Measurements from ENCODE around the gene SLF2. TPM values are rescaled to one million over a fixed set of nuclear protein-coding genes. Genes with fewer than 3 reads are reported as not detected.
A peak's percentile ranks its signal among the peaks of the same experiment; 100 is the strongest.
"Not testable (repeated sequence)": the region's sequence is repeated elsewhere in the genome, so short reads cannot be mapped to it uniquely, and the experiment has no call there.

The SLF2 gene
- total and polyA plus RNA-seq, 11 donors: 7.5 to 26.9 (median 16.2) TPM

GRCh38 chr10:100972115-100972903 is 59.5 kb downstream of the SLF2 start:
- Histone ChIP-seq H3K36me3 (peaks cover 0 to 4% (median 0%) of the 10 kb centered on the region in 9 donors), H3K4me3 (no peak overlapping the region), H3K9me3 (no peaks in the 10 kb centered on the region), H3K4me1 (peaks cover 0 to 17% (median 14%) of the 10 kb centered on the region in 12 donors), H3K27me3 (peaks cover 0 to 5% (median 0%) of the 10 kb centered on the region in 9 donors), H3K27ac (no peak overlapping the region)
- WGBS, 4 donors: 82 to 89% (median 84%) methylated on average over 13 of the region's 13 CpGs
- DNase-seq (no peak), ATAC-seq (no peak)
- intact Hi-C loops (cut with DNase I): no loop called here
- TF ChIP-seq, protein P1, sequence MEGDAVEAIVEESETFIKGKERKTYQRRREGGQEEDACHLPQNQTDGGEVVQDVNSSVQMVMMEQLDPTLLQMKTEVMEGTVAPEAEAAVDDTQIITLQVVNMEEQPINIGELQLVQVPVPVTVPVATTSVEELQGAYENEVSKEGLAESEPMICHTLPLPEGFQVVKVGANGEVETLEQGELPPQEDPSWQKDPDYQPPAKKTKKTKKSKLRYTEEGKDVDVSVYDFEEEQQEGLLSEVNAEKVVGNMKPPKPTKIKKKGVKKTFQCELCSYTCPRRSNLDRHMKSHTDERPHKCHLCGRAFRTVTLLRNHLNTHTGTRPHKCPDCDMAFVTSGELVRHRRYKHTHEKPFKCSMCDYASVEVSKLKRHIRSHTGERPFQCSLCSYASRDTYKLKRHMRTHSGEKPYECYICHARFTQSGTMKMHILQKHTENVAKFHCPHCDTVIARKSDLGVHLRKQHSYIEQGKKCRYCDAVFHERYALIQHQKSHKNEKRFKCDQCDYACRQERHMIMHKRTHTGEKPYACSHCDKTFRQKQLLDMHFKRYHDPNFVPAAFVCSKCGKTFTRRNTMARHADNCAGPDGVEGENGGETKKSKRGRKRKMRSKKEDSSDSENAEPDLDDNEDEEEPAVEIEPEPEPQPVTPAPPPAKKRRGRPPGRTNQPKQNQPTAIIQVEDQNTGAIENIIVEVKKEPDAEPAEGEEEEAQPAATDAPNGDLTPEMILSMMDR (IDR thresholded peaks at IDR 0.05): no peak
- no peak for TF ChIP-seq POLR2A (IDR thresholded peaks at IDR 0.05)

GRCh38 chr10:100972904-100973535 is 60.3 kb downstream of the SLF2 start:
- Histone ChIP-seq H3K27ac (no peak overlapping the region), H3K4me3 (no peak overlapping the region), H3K9me3 (no peaks in the 10 kb centered on the region), H3K36me3 (peaks cover 0 to 5% (median 0%) of the 10 kb centered on the region in 9 donors), H3K4me1 (peaks cover 0 to 17% (median 14%) of the 10 kb centered on the region in 12 donors), H3K27me3 (peaks cover 0 to 5% (median 0%) of the 10 kb centered on the region in 9 donors)
- TF ChIP-seq POLR2A (IDR thresholded peaks at IDR 0.05): no peak
- TF ChIP-seq, protein P1 (IDR thresholded peaks at IDR 0.05): no peak
- ATAC-seq: no peak
- WGBS, 4 donors: 93 to 96% (median 95%) methylated on average over 5 to 6 of the region's 6 CpGs
- peak in 1 of 5 donors; percentile 13 for DNase-seq
- intact Hi-C loops (cut with DNase I): no loop called here

GRCh38 chr10:100975397-100975796 is 62.6 kb downstream of the SLF2 start:
- intact Hi-C loops (cut with DNase I); H3K4me1 ChIP-seq; H3K9me3 ChIP-seq; DNase-seq; H3K27ac ChIP-seq; H3K27me3 ChIP-seq; ATAC-seq; H3K4me3 ChIP-seq: not testable (repeated sequence)
- 87 to 89% (median 88%) methylated on average over 8 of the region's 8 CpGs for WGBS, 4 donors
- H3K36me3 ChIP-seq: peaks cover 0 to 28% (median 12%) of the 10 kb centered on the region in 9 donors

- intact Hi-C loops (cut with DNase I): no loop called here
- no peak for TF ChIP-seq POLR2A (IDR thresholded peaks at IDR 0.05)
- TF ChIP-seq, protein P1 (IDR thresholded peaks at IDR 0.05): no peak
- H3K4me1 ChIP-seq: no peaks in the 10 kb centered on the region
- H3K9me3 ChIP-seq: no peaks in the 10 kb centered on the region
- H3K36me3 ChIP-seq: peaks cover 0 to 43% (median 26%) of the 10 kb centered on the region in 9 donors
- 86 to 90% (median 88%) methylated on average over 3 of the region's 3 CpGs for WGBS, 4 donors
- H3K27ac ChIP-seq: no peak overlapping the region
- H3K27me3 ChIP-seq: no peaks in the 10 kb centered on the region
- DNase-seq (peak in 1 of 5 donors; percentile 4), ATAC-seq (no peak)
- no peak overlapping the region for H3K4me3 ChIP-seq
These were observed 64.1 kb downstream of the SLF2 start for GRCh38 chr10:100976906-100977305.
